HG02870 (cell line): ENCODE measurements around the gene NID2.
A peak's percentile ranks its signal among the peaks of the same experiment; 100 is the strongest.

Source experiments
- ATAC-seq: cut with Tn5 transposase; IDR thresholded peaks from one replicate; pipeline ENCODE4 v1.9.1; 2021; ENCODE audit warnings: mild to moderate bottlenecking, moderate library complexity; ENCODE audit not compliant: unreplicated experiment

NID2 gene

DNA sequence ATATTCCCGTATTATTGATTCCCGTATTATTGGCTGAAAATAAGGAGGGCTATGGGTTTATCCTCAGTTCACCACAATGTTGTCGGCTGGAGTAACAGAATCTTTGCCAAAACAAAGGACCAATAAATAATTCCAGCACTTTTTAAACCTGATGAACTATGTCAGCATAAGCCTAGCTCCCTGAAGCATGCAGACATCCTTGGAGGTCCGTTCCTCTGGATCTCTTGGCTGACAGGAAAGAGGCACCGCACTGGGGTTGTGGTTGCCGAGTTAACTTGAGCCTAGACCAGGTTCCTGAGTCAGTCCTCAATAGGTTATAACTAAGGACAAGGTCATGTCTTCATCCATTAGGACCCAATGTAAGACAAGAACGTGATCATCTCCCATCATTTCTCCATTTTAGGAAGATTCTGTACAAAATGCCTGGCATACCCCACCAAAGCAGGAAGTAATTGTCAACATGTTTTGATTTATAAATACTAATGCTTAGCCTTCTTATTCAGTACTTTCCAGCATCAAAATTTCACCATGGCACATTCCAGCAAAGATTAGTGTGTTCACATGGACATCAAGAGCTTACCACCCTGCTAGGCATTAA lies 36.6 kb downstream of the NID2 start:
- ATAC-seq = no peak

GRCh38 chr14:52031781-52032180 lies 37.1 kb downstream of the NID2 start:
- no peak for ATAC-seq

GRCh38 chr14:52029881-52030280 lies 39.0 kb downstream of the NID2 start:
- no peak for ATAC-seq

DNA sequence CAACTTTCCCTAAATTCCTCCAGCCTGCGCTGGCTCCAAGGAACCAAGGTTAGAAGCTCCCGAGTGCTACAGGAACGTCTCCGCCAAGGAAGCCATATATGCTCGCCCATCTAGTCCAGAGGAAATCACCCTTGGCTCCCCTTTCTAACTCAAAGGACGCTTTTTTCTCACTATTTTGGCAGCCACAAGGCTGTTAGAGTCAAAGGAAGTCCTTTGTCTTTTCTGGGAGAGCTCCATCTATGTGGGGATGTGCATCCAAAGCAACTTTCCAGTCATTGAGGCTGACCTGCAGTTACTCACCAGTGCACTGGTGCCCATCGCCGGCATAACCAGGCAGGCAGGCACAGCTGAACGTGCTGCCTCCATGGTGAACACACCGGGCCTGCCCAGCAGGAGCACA lies 42.0 kb downstream of the NID2 start:
- no peak for ATAC-seq

GRCh38 chr14:52026017-52026660 lies 42.7 kb downstream of the NID2 start:
- ATAC-seq = no peak

DNA sequence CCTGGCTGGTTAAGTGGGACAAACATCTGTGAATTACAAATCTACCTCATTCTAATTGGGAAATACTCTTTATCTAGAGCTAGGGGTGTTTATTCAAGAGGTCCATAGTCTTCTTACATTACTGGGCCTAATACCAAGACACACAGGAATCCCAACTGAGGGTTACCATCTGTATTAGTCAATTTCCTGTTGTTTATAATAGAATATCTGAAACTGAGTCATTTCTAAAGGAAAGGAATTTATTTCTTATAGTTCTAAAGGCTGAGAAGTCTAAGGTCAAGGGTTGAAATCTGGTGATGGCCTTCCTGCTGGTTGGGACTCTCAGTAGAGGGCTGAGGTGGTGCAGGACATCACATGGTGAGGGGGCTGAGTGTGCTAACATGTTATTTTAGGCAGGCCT lies 43.5 kb downstream of the NID2 start:
- no peak for ATAC-seq

GRCh38 chr14:52023518-52023917 lies 45.3 kb downstream of the NID2 start:
- no peak for ATAC-seq

GRCh38 chr14:52021957-52022600 lies 46.8 kb downstream of the NID2 start:
- peak; percentile 86 for ATAC-seq

- no peak for ATAC-seq
Measured at GRCh38 chr14:52020866-52021717, 47.8 kb downstream of the NID2 start.

GRCh38 chr14:52020161-52020714 lies 48.6 kb downstream of the NID2 start:
- ATAC-seq = no peak

DNA sequence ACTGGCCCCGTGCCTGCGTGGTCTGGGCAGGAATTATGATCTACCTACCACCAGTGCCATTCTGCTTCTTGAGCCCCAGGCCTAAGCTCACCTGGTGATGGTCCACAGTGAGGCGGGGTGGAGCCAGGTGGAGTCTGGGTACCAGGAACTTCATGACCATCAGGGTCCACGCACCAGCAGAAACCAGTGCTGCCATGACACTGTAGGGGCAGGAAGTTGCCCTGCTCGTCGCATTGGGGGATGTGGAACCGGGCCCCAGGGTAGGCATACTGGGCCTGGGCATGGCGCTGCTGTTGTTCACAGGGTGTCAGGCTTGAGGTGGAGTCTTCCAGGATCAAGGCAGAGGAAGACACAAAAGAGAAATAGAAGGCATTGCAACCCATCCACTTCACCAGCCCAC lies 49.9 kb downstream of the NID2 start:
- no peak for ATAC-seq

DNA sequence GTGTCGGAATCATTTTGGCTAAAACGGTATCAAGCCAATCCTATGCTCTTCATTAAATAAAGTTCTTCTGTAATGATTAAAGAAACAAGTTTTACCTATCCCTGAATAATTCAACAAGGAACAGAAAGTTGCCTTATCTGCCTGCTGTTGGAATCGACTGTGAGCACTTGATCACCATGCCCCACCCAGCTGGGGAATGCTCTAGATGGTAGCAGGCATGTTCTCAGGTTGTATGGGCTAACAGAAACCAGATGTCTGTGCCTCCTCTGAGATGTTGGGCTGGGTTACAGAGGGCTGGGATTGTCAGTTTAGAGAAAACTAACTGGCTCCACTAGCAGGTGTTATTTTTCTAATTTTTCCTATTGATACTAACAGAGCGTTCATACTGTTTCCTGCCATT lies 50.6 kb downstream of the NID2 start:
- no peak for ATAC-seq

- no peak for ATAC-seq
Measured at GRCh38 chr14:52015411-52016030, 53.3 kb downstream of the NID2 start.

DNA sequence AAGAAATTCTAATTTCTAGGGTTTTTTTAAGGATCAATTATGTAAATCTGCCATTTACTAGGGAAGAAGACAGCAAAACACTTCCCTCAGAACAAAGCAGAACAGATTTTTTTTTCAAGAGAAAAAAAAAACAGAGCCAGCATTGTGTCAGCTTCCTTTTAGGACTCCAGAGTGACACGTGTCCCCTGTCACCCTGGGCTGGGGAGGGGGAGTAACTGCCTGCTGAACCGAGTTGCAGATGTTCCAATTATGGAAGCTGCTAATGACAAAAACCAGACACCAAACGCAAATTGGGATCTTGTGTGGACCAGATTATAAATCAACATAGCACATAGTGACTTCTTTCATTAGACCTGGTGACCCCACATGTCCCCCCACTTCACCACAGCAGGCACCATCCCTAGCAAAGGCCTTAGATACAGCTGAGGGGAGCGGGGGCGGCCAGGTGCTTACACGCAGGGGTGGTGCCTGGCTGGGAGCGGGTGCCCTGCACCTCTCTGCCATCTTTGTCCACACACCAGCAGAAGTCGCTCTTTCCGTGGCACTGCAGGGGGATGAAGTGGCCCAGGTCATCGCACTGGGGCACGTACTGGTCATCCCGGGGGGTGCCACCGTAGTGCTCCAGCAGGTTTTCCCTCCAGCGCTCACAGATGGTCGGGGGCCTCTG lies 54.1 kb downstream of the NID2 start:
- ATAC-seq = no peak

- no peak for ATAC-seq
Measured at GRCh38 chr14:52013984-52014600, 54.8 kb downstream of the NID2 start.

GRCh38 chr14:52012635-52013034 lies 56.2 kb downstream of the NID2 start:
- ATAC-seq = no peak

- ATAC-seq = no peak
Measured at GRCh38 chr14:52011523-52011922, 57.3 kb downstream of the NID2 start.

DNA sequence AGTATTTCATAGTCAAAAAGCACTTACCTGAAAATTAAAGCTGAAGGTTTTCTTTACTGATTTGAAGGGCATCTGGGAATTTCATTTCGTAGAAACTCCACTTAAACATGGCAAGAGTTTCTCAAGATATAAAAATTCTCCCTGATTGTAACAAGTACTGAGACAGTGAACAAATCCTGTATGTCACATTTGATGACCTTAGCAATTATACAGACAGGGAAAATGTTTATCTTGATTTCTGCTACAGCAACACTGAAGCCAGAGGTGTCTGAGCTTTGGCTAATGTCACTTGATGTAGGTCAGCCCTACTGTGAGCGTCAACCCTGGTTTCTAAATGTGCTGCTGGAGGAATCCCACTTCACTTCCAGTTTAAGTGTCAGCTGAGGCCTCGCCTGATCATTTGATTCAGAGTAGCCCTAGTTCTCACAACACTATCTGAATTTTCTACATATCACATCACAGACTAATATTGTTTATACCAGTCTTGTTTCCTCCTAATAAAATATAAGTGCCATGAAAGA lies 58.6 kb downstream of the NID2 start:
- no peak for ATAC-seq

DNA sequence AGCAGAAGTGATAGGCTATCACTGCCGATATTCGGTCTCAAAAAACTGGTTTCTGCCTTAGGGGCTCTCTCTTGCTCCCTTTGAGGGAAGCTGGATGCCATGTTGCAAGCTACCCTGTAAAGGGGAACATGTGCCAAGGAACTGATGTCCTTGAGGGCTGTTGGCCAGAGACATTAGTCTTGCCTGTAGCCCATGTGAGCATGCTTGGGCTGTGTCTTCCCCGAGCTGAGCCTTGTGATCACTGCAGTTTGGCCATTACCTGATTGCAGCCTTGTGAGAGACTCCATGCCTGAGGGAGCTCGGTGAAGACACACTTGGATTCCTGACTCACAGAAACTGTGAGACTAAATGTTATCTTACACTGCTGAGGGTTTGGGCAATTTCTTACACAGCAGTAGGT lies 60.7 kb downstream of the NID2 start:
- ATAC-seq = no peak

DNA sequence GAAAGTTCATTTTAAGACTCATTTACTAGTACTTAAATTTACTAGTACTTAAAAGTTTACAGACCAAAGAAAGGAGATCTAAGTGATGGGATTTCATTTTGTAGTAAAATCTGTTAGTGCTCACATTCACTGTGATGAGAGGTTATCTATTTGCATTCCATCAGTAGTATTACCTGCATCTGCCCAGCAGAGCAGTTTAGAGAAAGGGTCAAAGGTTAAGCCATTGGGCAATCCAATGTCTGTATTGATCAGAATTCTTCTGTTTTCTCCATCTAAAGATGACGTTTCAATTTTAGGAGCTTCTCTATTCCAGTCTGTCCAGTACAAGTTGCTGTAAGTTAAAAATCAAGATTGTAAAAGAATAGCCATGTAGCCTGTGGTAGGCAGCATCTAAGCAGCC lies 61.2 kb downstream of the NID2 start:
- no peak for ATAC-seq
